ENCODE results near the gene DNAH17. TPM values are rescaled to one million over a fixed set of nuclear protein-coding genes. Genes with fewer than 3 reads are reported as not detected.

Gene DNAH17
- total RNA-seq, 2 donors from 2014 or later, result 0.76 to 1.0 TPM

DNA sequence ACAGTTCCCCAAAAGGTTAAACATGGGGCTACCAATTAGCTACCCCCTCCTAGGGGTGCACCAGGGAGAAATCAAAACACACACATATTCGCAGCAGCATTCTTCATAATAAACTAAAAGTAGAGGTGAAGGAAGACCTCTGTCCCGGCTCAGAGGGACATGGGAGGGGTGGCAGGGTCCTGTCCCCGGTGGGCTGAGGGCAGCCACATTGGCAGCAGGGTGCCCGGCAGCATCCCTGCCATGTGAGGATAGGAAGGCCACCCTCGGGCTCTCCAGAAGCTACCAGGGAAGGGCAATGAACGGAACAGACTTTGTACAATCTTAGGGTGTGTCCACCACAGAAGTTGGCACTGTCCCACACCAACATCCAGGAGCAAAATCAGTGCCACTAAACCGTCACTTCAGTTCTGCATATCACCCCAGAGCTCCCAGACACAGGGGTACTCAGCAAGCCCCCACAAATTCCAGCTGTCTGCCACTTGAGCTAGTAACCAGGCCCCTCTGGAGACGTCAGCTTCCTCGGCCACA lies 3.1 kb upstream of the DNAH17 start:
- no peak for DNase-seq
- peaks cover 0 to 2% of the 10 kb centered on the region in 2 donors for H3K9me3 Mint-ChIP-seq
- H3K4me3 Mint-ChIP-seq, result no peak overlapping the region
- no peaks in the 10 kb centered on the region for H3K36me3 Mint-ChIP-seq (ENCODE audit: insufficient read depth in 2 of 2)
- no peaks in the 10 kb centered on the region for H3K27me3 Mint-ChIP-seq (ENCODE audit: low read depth)
- ATAC-seq (replicated peaks in 1 of 2), result no peak
- no peak overlapping the region for H3K27ac Mint-ChIP-seq
- H3K4me1 Mint-ChIP-seq (ENCODE audit: low read depth), result no peaks in the 10 kb centered on the region

DNA sequence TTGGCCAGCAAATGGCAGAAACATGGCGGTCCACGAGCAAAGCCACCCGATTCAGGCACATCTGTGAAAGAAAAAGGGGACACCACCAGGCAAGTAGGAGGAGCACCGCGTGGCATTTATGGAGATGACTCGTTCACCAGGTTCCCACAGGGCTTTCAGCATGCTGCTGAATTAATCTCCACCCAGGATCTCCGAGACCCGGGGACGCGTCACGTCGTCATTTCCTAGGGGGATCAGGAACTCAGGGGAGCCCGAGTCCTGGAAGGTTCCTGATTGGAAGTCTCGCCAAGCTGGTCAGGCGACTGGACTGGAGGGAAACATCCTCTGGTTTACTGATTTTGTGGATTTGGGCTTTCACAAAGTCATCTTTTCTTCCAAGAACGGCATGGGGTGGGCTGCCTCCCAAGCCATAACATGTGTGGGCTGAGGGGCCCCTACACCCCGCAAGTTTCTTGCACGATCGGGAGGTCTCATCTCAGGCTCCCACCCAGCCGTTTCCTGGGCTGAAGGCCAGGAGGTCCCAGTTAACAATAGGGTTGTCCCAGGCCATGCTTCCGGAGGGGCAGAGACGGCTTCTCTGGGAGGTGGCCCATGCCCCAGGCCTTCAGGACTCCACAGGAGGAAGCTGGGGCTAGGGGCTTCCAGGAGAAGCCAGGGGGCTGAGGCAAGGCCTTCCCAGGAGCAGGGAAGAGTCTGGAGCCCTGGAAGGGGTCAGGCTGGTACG lies 645 bp downstream of the DNAH17 start:
- H3K27me3 Mint-ChIP-seq (ENCODE audit: low read depth), result no peaks in the 10 kb centered on the region
- no peak for DNase-seq
- ATAC-seq (replicated peaks in 1 of 2), result no peak
- no peaks in the 10 kb centered on the region for H3K9me3 Mint-ChIP-seq
- no peak overlapping the region for H3K27ac Mint-ChIP-seq
- no peaks in the 10 kb centered on the region for H3K4me1 Mint-ChIP-seq (ENCODE audit: low read depth)
- H3K36me3 Mint-ChIP-seq (ENCODE audit: insufficient read depth in 2 of 2), result no peaks in the 10 kb centered on the region
- no peak overlapping the region for H3K4me3 Mint-ChIP-seq

DNA sequence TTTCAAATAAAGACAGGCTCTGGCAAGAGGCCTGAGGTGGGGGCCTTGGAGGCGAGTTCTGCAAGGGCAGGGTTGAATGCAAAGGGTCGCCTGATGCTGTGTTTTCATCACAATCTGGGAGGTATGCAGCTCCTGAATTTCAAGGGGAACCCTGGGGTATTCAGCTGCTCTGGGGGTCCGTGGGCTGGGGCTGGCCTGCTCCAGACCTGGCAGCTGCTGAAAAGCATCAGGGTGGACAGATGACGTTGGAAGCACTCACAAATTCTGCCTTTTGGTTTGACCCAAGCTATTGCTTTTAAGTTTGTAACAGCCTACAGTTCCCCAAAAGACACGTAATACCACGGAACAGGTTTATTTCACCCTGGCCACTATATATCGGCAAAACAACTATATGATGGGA lies 1.3 kb downstream of the DNAH17 start:
- H3K4me1 Mint-ChIP-seq (ENCODE audit: low read depth), result no peaks in the 10 kb centered on the region
- DNase-seq (no peak), ATAC-seq (replicated peaks in 1 of 2) (no peak)
- H3K4me3 Mint-ChIP-seq, result no peak overlapping the region
- H3K27me3 Mint-ChIP-seq (ENCODE audit: low read depth), result no peaks in the 10 kb centered on the region
- H3K9me3 Mint-ChIP-seq, result no peaks in the 10 kb centered on the region
- no peaks in the 10 kb centered on the region for H3K36me3 Mint-ChIP-seq (ENCODE audit: insufficient read depth in 2 of 2)
- no peak overlapping the region for H3K27ac Mint-ChIP-seq

DNA sequence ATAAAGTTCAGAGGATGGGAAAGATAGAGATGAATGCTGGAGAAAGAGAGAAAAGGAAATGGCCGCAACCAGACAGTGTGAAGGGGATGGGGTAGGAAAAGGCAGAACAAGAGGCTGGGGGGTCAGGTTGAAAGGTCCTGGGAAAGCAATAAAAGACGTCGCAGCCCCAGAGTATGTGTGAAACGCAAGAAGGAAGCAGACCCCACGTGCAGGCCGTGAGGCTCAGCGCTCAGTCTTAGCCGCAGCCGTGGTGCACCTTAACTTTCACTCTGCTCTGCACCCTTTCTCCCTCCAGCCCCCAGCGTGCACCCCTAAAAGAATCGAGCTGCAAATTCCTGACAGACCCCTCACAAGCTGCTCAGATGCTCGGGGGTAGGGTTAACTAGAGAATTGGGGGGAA lies 1.9 kb downstream of the DNAH17 start:
- Mint-ChIP-seq H3K36me3 (ENCODE audit: insufficient read depth in 2 of 2) (no peaks in the 10 kb centered on the region), H3K4me1 (ENCODE audit: low read depth) (no peaks in the 10 kb centered on the region), H3K4me3 (no peak overlapping the region), H3K27ac (no peak overlapping the region), H3K9me3 (no peaks in the 10 kb centered on the region), H3K27me3 (ENCODE audit: low read depth) (no peaks in the 10 kb centered on the region)
- DNase-seq, result no peak
- no peak for ATAC-seq (replicated peaks in 1 of 2)

DNA sequence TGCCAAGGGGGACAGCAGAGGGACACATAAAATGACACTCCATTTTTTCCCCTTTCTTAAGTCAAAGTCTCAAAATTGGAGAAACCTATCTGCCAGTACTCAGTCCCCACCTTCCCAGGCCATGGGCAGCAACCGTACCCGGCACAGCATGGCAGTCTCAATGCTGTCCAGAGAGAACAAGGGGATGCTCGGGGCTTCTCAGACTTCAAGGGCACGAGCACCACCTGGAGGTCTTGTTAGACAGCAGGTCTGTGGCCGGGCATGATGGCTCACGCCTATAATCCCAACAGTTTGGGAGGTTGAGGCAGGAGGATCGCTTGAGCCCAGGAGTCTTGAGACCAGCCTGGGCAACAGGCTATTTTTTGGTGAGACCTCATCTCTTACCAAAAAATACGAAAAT lies 3.2 kb downstream of the DNAH17 start:
- H3K4me3 Mint-ChIP-seq, result no peak overlapping the region
- H3K36me3 Mint-ChIP-seq (ENCODE audit: insufficient read depth in 2 of 2), result no peaks in the 10 kb centered on the region
- H3K9me3 Mint-ChIP-seq, result no peaks in the 10 kb centered on the region
- no peak overlapping the region for H3K27ac Mint-ChIP-seq
- H3K27me3 Mint-ChIP-seq (ENCODE audit: low read depth), result no peaks in the 10 kb centered on the region
- DNase-seq (no peak), ATAC-seq (replicated peaks in 1 of 2) (no peak)
- H3K4me1 Mint-ChIP-seq (ENCODE audit: low read depth), result no peaks in the 10 kb centered on the region

DNA sequence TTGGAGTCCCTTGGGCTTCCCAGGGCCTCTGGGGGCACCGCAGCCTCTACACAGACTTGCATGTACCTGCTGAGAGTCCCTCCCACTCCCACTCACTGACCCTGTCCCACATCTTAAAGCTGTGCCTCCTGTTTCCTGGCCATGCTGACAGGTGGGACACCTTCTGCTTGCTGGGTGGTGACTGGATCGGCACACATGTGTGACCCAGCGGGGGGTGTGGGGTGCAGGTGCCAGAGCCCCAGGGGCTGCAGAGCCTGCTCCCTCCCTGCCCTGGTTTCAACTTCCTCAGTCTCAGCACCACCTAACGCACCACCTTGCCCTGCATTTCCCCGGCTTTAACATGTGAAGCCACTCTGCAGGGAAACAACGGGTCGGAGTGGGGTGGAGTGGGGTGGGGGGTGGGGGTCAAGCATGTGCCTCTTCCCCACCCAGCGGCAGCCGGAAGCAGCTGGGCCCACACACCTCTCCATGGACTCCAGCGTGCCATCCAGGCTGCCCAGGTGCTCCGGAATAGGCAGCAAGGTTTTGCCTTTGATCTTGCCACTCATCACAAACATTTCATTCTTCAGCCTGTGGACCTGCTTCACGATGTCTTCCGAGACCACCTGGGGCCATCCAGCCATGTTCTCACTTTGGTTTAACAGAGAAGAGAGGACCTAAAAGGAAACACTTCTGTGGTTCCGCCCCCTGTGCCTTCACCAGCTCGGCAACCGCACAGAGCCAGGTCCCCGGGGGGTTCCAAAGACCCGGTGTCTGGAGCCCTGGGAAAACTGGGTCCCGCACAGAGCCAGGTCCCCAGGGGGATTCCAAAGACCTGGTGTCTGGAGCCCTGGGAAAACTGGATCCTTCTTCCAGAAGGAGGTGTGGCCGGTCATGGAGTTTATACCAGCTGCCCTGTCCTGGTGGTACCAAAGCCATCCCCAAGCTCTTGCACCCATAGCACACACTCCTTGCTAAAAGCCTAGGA lies 4.7 kb downstream of the DNAH17 start:
- no peaks in the 10 kb centered on the region for H3K4me1 Mint-ChIP-seq (ENCODE audit: low read depth)
- H3K27ac Mint-ChIP-seq, result no peak overlapping the region
- ATAC-seq (replicated peaks in 1 of 2) (no peak), DNase-seq (no peak)
- no peaks in the 10 kb centered on the region for H3K9me3 Mint-ChIP-seq
- H3K4me3 Mint-ChIP-seq, result no peak overlapping the region
- H3K36me3 Mint-ChIP-seq (ENCODE audit: insufficient read depth in 2 of 2), result no peaks in the 10 kb centered on the region
- no peaks in the 10 kb centered on the region for H3K27me3 Mint-ChIP-seq (ENCODE audit: low read depth)

DNA sequence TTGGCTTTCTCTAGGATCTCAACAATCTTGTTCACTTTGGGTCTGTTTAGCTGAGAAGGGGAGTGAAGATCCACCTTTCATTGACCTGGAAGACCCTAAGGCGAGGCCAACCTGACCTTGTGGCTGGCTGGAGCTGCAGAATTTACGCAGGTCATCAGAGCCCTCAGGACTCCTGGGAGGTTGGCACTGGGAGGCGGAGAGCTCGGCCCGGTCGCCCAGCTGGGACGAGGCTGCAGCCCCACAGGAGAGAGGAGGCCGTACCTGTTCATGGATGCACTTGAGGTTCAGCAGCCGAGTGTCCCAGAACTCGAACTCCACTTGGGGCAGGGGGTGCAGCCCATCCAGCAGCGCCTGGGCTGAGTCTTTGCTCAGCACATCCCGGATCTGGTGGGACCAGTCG lies 5.9 kb downstream of the DNAH17 start:
- no peaks in the 10 kb centered on the region for H3K9me3 Mint-ChIP-seq
- H3K27ac Mint-ChIP-seq, result no peak overlapping the region
- ATAC-seq (replicated peaks in 1 of 2), result no peak
- H3K27me3 Mint-ChIP-seq (ENCODE audit: low read depth), result no peaks in the 10 kb centered on the region
- no peaks in the 10 kb centered on the region for H3K36me3 Mint-ChIP-seq (ENCODE audit: insufficient read depth in 2 of 2)
- H3K4me1 Mint-ChIP-seq (ENCODE audit: low read depth), result no peaks in the 10 kb centered on the region
- H3K4me3 Mint-ChIP-seq, result no peak overlapping the region
- no peak for DNase-seq

DNA sequence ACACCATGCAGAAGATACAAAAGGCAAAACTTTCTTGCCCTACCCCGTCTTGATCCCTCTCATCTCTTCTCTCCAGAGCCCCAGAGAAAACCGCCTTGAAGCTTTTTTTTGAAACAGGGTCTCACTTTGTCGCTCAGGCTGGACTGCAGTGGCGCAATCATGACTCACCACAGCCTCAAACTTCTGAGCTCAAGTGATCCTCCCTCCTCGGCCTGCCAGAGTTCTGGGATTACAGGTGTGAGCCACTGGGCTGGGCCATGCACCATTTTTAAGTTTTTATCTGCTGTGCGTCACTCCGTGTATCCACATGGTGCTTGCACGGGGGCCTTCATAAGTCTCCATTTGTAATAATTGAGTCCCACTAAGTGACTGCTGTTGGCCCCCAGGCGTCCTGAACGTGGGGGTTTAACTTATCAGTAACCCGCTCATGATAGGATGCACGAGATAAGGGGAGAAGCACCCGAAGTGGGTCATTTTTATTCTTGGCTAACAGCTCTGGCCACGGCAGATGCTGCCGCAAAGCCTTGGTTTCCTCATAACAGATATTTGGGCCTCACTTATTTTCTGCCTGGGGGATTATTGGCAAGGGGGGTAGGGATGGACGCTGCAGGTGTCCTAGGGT lies 8.6 kb downstream of the DNAH17 start:
- Mint-ChIP-seq H3K36me3 (ENCODE audit: insufficient read depth in 2 of 2) (no peaks in the 10 kb centered on the region), H3K9me3 (no peaks in the 10 kb centered on the region), H3K4me3 (no peak overlapping the region), H3K4me1 (ENCODE audit: low read depth) (no peaks in the 10 kb centered on the region), H3K27ac (no peak overlapping the region), H3K27me3 (ENCODE audit: low read depth) (no peaks in the 10 kb centered on the region)
- no peak for DNase-seq
- ATAC-seq (replicated peaks in 1 of 2), result no peak

DNA sequence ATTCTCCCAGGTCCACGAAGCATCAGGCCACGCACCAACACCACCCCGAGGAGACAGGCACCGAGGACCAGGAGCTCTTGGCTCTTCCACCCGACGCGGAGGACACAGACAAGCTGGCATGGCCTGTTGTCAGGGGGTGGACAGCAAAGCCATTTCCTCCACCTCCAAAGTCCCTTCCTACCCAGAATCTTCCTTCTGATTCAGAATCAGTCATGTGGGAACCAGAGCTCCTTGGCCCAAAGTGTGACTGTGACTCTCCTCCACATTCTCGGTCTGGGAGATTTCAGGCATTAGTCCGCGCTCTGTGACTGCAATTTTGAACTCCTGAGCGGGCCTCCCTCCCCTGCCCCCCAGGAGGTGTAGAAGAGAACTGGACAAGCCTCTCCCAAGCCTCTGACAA lies 9.2 kb downstream of the DNAH17 start:
- peaks cover 4% of the 10 kb centered on the region for H3K27me3 Mint-ChIP-seq (ENCODE audit: low read depth)
- H3K9me3 Mint-ChIP-seq, result no peaks in the 10 kb centered on the region
- H3K27ac Mint-ChIP-seq, result no peak overlapping the region
- no peak overlapping the region for H3K4me3 Mint-ChIP-seq
- H3K4me1 Mint-ChIP-seq (ENCODE audit: low read depth), result no peaks in the 10 kb centered on the region
- ATAC-seq (replicated peaks in 1 of 2) (no peak), DNase-seq (no peak)
- H3K36me3 Mint-ChIP-seq (ENCODE audit: insufficient read depth in 2 of 2), result no peaks in the 10 kb centered on the region

DNA sequence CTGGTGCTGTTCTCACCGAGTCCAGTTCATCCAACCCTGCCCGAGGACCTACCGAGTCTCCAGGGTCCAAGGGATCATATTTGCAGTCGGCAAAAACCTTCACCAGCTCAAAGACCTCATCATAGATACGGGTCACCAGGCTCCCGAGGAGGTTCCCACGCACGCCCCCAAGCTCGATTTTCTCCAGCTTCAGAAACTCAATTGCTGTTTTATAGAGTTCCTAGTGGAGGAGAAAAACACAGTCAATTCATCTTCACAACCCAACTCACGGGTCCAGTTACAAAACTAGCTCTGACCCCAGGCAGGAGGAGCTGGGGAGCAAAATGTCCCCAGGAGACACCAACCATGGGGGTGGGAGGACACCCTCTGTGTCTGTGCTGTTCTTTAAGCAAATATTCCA lies 10.2 kb downstream of the DNAH17 start:
- H3K4me3 Mint-ChIP-seq, result no peak overlapping the region
- no peaks in the 10 kb centered on the region for H3K36me3 Mint-ChIP-seq (ENCODE audit: insufficient read depth in 2 of 2)
- no peak overlapping the region for H3K27ac Mint-ChIP-seq
- ATAC-seq (replicated peaks in 1 of 2) (no peak), DNase-seq (no peak)
- no peaks in the 10 kb centered on the region for H3K4me1 Mint-ChIP-seq (ENCODE audit: low read depth)
- H3K9me3 Mint-ChIP-seq, result no peaks in the 10 kb centered on the region
- peaks cover 6% of the 10 kb centered on the region for H3K27me3 Mint-ChIP-seq (ENCODE audit: low read depth)

DNA sequence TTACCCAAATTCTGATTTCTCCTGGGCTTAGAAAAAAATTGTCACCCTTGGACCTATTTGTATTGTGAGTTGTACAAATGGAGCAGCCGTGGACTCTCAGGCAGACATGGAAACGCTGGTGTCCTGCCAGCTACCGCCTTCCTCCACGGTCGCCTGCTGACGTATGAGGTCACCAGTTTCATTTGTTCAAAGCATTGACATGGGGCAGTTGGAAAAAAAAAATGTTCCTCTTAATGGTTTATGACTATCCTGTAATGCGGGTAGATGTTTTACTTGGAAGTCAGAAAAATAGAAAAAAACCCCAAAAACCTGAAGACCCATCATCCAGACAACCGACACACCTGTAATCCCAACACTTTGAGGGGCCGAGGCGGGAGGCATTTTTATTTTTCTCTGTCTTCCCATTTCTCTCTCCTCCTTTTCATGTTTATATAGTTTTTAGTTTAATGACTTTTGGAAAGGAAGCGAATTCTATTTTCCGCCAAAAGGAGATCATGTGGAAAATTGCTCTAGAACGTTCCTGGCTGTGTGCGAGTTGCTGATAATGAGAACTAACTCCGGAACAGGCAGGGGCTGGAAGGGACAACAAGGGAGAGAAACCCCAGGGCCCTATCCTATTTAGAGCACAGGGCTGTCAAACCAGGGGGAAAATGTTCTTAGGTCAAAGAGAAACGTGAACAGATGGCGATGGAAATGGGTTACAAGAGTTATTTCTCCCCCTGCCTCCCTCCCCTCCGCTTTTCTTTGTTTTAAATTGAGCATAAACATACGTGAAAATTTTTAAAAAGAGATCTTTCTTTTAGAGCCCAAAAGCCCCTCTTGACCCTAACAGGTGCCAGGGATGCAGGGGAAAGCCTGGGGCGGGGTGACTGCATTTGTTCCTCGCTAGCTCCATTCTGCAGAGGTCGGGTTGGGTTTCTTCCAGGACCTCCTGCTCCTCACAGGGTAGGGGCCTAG lies 13.7 kb downstream of the DNAH17 start:
- Mint-ChIP-seq H3K27ac (no peak overlapping the region), H3K9me3 (no peaks in the 10 kb centered on the region), H3K4me3 (no peak overlapping the region), H3K4me1 (ENCODE audit: low read depth) (no peaks in the 10 kb centered on the region), H3K36me3 (ENCODE audit: insufficient read depth in 2 of 2) (no peaks in the 10 kb centered on the region), H3K27me3 (ENCODE audit: low read depth) (peaks cover 6% of the 10 kb centered on the region)
- ATAC-seq (replicated peaks in 1 of 2) (no peak), DNase-seq (no peak)

DNA sequence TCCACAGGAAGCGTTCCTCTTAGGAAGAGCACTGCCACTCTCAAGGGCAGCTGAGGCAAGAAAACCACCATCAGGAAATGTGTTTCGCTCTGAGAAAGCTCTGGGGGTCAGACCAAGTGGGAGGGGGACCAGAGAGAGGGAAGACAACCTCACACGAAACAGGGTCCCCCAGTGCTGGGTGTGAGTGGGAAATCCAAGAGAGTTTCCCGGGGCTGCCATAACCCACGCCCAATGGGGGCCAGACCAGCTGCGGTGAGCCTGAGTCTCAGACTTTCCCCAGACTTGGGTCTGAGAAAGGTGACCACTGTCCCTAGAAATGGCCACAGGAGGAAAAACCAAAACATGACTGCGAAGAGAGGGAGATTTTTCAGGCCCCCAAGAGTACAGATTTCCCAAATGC lies 14.5 kb downstream of the DNAH17 start:
- Mint-ChIP-seq H3K9me3 (no peaks in the 10 kb centered on the region), H3K27me3 (ENCODE audit: low read depth) (peaks cover 6% of the 10 kb centered on the region), H3K27ac (no peak overlapping the region), H3K36me3 (ENCODE audit: insufficient read depth in 2 of 2) (no peaks in the 10 kb centered on the region), H3K4me1 (ENCODE audit: low read depth) (no peaks in the 10 kb centered on the region), H3K4me3 (no peak overlapping the region)
- ATAC-seq (replicated peaks in 1 of 2), result no peak
- no peak for DNase-seq

Data from activated T-cell treated with anti-CD3 and anti-CD28 coated beads, Interleukin-2, amount 50 U/mL, for 72 hours (primary cell).